Calu3 (cell line): ENCODE measurements around the gene ZNF574. TPM values are rescaled to one million over a fixed set of nuclear protein-coding genes. Genes with fewer than 3 reads are reported as not detected.

Experiments
- BruUV-seq: library from RNA; stranded (reverse); fragments of 400-500 nt; replicated peaks from 2 replicates; lab custom pipeline; 2021; lab: Mats Ljungman, UMichigan
- CTCF ChIA-PET: fragments of 300-600 bp; sonication (Branson Sonifier 250); formaldehyde crosslinking; loops from one replicate; lab custom pipeline; 2022; ENCODE audit warnings: antibody characterized with exemption; lab: Charles Lee
- DNase-seq: peaks from one replicate; pipeline ENCODE4 v3.0.0; 2022
- H3K27ac Mint-ChIP-seq: one replicate; pipeline ENCODE4 v1.8.0; 2022; ENCODE audit warnings: mixed read lengths; ENCODE audit not compliant: unreplicated experiment
- H3K27me3 Mint-ChIP-seq: one replicate; pipeline ENCODE4 v1.8.0; 2022; ENCODE audit warnings: mixed read lengths; ENCODE audit not compliant: unreplicated experiment
- H3K36me3 Mint-ChIP-seq: one replicate; pipeline ENCODE4 v1.8.0; 2022; ENCODE audit warnings: mild to moderate bottlenecking, moderate library complexity, mixed read lengths; ENCODE audit not compliant: insufficient read depth, unreplicated experiment
- H3K4me1 Mint-ChIP-seq: one replicate; pipeline ENCODE4 v1.8.0; 2022; ENCODE audit warnings: mild to moderate bottlenecking, low read depth, mixed read lengths; ENCODE audit not compliant: unreplicated experiment
- H3K4me3 Mint-ChIP-seq: one replicate; pipeline ENCODE4 v1.8.0; 2022; ENCODE audit warnings: mild to moderate bottlenecking, low read depth, moderate library complexity, mixed read lengths; ENCODE audit not compliant: unreplicated experiment
- H3K9me3 Mint-ChIP-seq: one replicate; pipeline ENCODE4 v1.8.0; 2022; ENCODE audit warnings: low read depth, mixed read lengths; ENCODE audit not compliant: unreplicated experiment
- CTCF ChIP-seq: fragments of 200-600 bp; IDR thresholded peaks from one replicate; pipeline ENCODE4 v1.8.0; 2022; ENCODE audit warnings: antibody characterized with exemption; ENCODE audit not compliant: unreplicated experiment
- intact Hi-C: fragments of 100-400 bp; cut with micrococcal nuclease; formaldehyde crosslinking; loops from one replicate; pipeline ENCODE4 v1.10.0; 2022; ENCODE audit not compliant: unreplicated experiment
- total RNA-seq: library from RNA; stranded (reverse); gene quantifications from 2 replicates; pipeline ENCODE4 v1.2.3, GENCODE V29; 2022

ZNF574 gene
- total RNA-seq, 1 experiment from 2014 or later, result 22.0 TPM

GRCh38 chr19:42089191-42089750 is 13.3 kb downstream of the ZNF574 start:
- no peaks in the 10 kb centered on the region for H3K27me3 Mint-ChIP-seq
- H3K36me3 Mint-ChIP-seq, result peaks cover 14% of the 10 kb centered on the region
- CTCF ChIA-PET, result no interaction called here
- H3K4me1 Mint-ChIP-seq, result peaks cover 10% of the 10 kb centered on the region
- no peak overlapping the region for H3K27ac Mint-ChIP-seq
- intact Hi-C loops, result no loop called here
- no peak overlapping the region for H3K4me3 Mint-ChIP-seq
- no peak for TF ChIP-seq CTCF
- no TSS peak for BruUV-seq
- DNase-seq, result no peak
- H3K9me3 Mint-ChIP-seq, result no peaks in the 10 kb centered on the region

- no peak overlapping the region for H3K27ac Mint-ChIP-seq
- H3K4me3 Mint-ChIP-seq, result no peak overlapping the region
- peaks cover 12% of the 10 kb centered on the region for H3K36me3 Mint-ChIP-seq
- no peaks in the 10 kb centered on the region for H3K9me3 Mint-ChIP-seq
- no TSS peak for BruUV-seq
- no peak for DNase-seq
- TF ChIP-seq CTCF, result no peak
- intact Hi-C loops, result loop anchor here (10.0 kb wide), 1 partner anchor 95 kb away; the partner anchor contains the start of gene ATP1A3
- no peaks in the 10 kb centered on the region for H3K27me3 Mint-ChIP-seq
- CTCF ChIA-PET, result no interaction called here
- H3K4me1 Mint-ChIP-seq, result peaks cover 10% of the 10 kb centered on the region
Measured at GRCh38 chr19:42089772-42090171, 13.8 kb downstream of the ZNF574 start.

- no peak for TF ChIP-seq CTCF
- H3K27ac Mint-ChIP-seq, result no peak overlapping the region
- H3K4me1 Mint-ChIP-seq, result peaks cover 10% of the 10 kb centered on the region
- BruUV-seq, result no TSS peak
- DNase-seq, result no peak
- H3K9me3 Mint-ChIP-seq, result no peaks in the 10 kb centered on the region
- H3K4me3 Mint-ChIP-seq, result no peak overlapping the region
- H3K27me3 Mint-ChIP-seq, result no peaks in the 10 kb centered on the region
- H3K36me3 Mint-ChIP-seq, result peaks cover 5% of the 10 kb centered on the region
- CTCF ChIA-PET, result no interaction called here
- intact Hi-C loops, result loop anchor here (10.0 kb wide), 1 partner anchor 96 kb away; the partner anchor contains the start of gene ATP1A3
Measured at GRCh38 chr19:42090672-42091071, 14.7 kb downstream of the ZNF574 start.

GRCh38 chr19:42091300-42091699 is 15.3 kb downstream of the ZNF574 start:
- no peak for TF ChIP-seq CTCF
- Mint-ChIP-seq H3K9me3 (no peaks in the 10 kb centered on the region), H3K4me1 (peaks cover 10% of the 10 kb centered on the region), H3K27me3 (no peaks in the 10 kb centered on the region), H3K4me3 (no peak overlapping the region), H3K27ac (no peak overlapping the region), H3K36me3 (no peaks in the 10 kb centered on the region)
- DNase-seq, result no peak
- intact Hi-C loops, result loop anchor here (10.0 kb wide), 1 partner anchor 96 kb away; the partner anchor contains the start of gene ATP1A3
- CTCF ChIA-PET, result interaction anchor here (0.7 to 1.0 kb wide), 3 partner anchors 56 to 210 kb away, joined by 3 to 6 read pairs (median 6); no protein-coding TSS in a partner anchor
- no TSS peak for BruUV-seq
